OCI-LY7 (cell line): Measurements from ENCODE around the gene PTPN18. TPM values are rescaled to one million over a fixed set of nuclear protein-coding genes. Genes with fewer than 3 reads are reported as not detected.

ENCODE experiments used
- small RNA-seq: library from RNA; depleted of rRNA; stranded (forward); fragments of <200 nt; gene quantifications from one replicate; pipeline ENCODE3, GENCODE V24; 2014
- total RNA-seq, 2 experiments: library from RNA; depleted of rRNA in 1 of 2; stranded (reverse); fragments of >200 nt in 1 of 2; shearing (Covaris generic) in 1 of 2; gene quantifications; 2 replicates each; pipeline ENCODE4 v1.2.3, GENCODE V29; 2014 to 2022

The PTPN18 gene
- total RNA-seq, 2 experiments from 2014 or later, result 96.6 to 309 TPM

Small RNA genes lying within 50 kb of the gene (small RNA-seq; reads per million reads assigned to genes)
- not detected for gene AC132479.1

Other genes with a start within 250 kb of the PTPN18 start
- not detected in 2 replicates for gene POTEF, start 226.8 kb upstream of the PTPN18 start, total RNA-seq (2014; rRNA removed; shearing (Covaris generic))
- not detected in 2 replicates for gene POTEF, start 226.8 kb upstream of the PTPN18 start, total RNA-seq (2022)
- 2.4 and 2.6 TPM in 2 replicates for gene CCDC74B, start 210.9 kb upstream of the PTPN18 start, total RNA-seq (2014; rRNA removed; shearing (Covaris generic))
- gene CCDC74B, start 210.9 kb upstream of the PTPN18 start, total RNA-seq (2022), result 2.6 and 4.2 TPM in 2 replicates
- gene SMPD4, start 174.5 kb upstream of the PTPN18 start, total RNA-seq (2014; rRNA removed; shearing (Covaris generic)), result 52.0 and 61.9 TPM in 2 replicates
- gene SMPD4, start 174.5 kb upstream of the PTPN18 start, total RNA-seq (2022), result 93.8 and 95.1 TPM in 2 replicates
- 591 and 617 TPM in 2 replicates for gene MZT2B, start 173.8 kb upstream of the PTPN18 start, total RNA-seq (2014; rRNA removed; shearing (Covaris generic))
- 474 and 494 TPM in 2 replicates for gene MZT2B, start 173.8 kb upstream of the PTPN18 start, total RNA-seq (2022)
- gene TUBA3E, start 157.6 kb upstream of the PTPN18 start, total RNA-seq (2014; rRNA removed; shearing (Covaris generic)), result not detected in 2 replicates
- not detected in 2 replicates for gene TUBA3E, start 157.6 kb upstream of the PTPN18 start, total RNA-seq (2022)
- gene IMP4, start 13.2 kb upstream of the PTPN18 start, total RNA-seq (2014; rRNA removed; shearing (Covaris generic)), result 265 and 266 TPM in 2 replicates
- gene IMP4, start 13.2 kb upstream of the PTPN18 start, total RNA-seq (2022), result 314 and 327 TPM in 2 replicates
- gene POTEI, start 153.3 kb downstream of the PTPN18 start, total RNA-seq (2014; rRNA removed; shearing (Covaris generic)), result 0.06 TPM in 1 of 2 replicates, not detected in the other
- gene POTEI, start 153.3 kb downstream of the PTPN18 start, total RNA-seq (2022), result 0.26 and 0.44 TPM in 2 replicates
- not detected in 2 replicates for gene CFC1B, start 165.2 kb downstream of the PTPN18 start, total RNA-seq (2014; rRNA removed; shearing (Covaris generic))
- not detected in 2 replicates for gene CFC1B, start 165.2 kb downstream of the PTPN18 start, total RNA-seq (2022)
- gene CFC1, start 243.5 kb downstream of the PTPN18 start, total RNA-seq (2014; rRNA removed; shearing (Covaris generic)), result not detected in 2 replicates
- not detected in 2 replicates for gene CFC1, start 243.5 kb downstream of the PTPN18 start, total RNA-seq (2022)